HG02588 (cell line): ENCODE results near the gene PCDHGB2.
"Not testable (repeated sequence)": the region's sequence is repeated elsewhere in the genome, so short reads cannot be mapped to it uniquely, and the experiment has no call there.

Experiments used
- ATAC-seq: cut with Tn5 transposase; IDR thresholded peaks from one replicate; pipeline ENCODE4 v1.9.1; 2021; ENCODE audit warnings: mild to moderate bottlenecking, moderate library complexity; ENCODE audit not compliant: unreplicated experiment

The PCDHGB2 gene

DNA sequence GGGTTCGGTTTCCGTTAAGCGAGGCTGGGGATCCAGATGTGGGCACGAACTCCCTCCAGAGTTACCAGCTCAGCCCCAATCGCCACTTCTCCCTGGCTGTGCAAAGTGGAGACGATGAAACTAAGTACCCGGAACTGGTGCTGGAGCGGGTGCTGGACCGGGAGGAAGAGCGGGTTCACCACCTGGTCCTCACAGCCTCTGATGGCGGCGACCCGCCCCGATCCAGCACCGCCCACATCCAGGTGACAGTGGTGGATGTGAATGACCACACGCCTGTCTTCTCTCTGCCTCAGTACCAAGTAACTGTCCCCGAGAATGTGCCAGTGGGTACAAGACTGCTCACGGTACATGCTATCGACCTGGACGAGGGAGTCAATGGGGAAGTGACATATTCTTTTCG is 23.6 kb downstream of the PCDHGB2 start:
- ATAC-seq, result no peak

DNA sequence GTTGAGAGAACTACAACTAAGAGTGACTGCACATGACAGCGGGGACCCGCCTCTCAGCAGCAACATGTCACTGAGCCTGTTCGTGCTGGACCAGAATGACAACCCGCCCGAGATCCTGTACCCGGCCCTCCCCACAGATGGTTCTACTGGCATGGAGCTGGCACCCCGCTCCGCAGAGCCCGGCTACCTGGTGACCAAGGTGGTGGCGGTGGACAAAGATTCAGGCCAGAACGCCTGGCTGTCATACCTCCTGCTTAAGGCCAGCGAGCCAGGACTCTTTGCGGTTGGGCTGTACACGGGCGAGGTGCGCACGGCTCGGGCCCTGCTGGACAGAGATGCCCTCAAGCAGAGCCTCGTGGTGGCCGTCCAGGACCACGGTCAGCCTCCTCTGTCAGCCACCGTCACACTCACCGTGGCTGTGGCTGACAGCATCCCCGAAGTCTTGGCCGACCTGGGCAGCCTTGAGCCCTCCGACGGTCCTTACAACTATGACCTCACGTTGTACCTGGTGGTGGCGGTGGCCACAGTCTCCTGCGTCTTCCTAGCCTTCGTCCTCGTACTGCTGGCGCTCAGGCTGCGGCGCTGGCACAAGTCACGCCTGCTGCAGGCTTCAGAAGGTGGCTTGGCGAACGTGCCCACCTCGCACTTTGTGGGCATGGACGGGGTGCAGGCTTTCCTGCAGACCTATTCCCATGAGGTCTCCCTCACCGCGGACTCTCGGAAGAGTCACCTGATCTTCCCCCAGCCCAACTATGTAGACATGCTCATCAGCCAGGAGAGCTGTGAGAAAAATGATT is 24.9 kb downstream of the PCDHGB2 start:
- no peak for ATAC-seq

DNA sequence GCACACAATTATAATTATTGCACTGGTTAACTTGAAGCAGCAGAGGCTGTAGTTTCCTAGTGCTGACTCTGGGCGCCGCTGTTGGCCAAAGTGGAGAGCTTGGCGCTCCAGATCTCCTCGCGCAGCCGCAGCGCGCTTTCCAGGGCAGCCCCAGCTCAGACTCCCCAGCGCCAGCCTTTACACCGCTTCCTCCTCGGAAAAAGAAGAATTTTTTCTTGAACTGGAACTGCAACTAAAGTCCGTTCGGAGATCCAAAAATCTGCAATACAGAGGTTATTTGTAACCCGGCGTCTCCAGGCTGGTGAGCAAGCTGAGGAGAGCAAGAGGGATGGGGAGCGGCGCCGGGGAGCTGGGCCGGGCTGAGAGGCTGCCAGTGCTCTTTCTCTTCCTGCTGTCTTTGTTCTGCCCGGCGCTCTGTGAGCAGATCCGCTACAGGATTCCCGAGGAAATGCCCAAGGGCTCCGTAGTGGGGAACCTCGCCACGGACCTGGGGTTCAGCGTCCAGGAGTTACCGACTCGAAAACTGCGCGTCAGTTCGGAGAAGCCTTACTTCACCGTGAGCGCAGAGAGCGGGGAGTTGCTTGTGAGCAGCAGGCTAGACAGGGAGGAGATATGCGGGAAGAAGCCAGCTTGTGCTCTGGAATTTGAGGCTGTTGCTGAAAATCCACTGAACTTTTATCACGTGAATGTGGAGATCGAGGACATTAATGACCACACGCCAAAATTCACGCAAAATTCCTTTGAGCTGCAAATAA is 27.9 kb downstream of the PCDHGB2 start, which contains the start of gene PCDHGB4:
TSS of gene PCDHGB4 (plus strand) at position 142 of the 755 bp plus-strand sequence. CDS start at position 329, 187 bp downstream.
- ATAC-seq, result peak; percentile 69

DNA sequence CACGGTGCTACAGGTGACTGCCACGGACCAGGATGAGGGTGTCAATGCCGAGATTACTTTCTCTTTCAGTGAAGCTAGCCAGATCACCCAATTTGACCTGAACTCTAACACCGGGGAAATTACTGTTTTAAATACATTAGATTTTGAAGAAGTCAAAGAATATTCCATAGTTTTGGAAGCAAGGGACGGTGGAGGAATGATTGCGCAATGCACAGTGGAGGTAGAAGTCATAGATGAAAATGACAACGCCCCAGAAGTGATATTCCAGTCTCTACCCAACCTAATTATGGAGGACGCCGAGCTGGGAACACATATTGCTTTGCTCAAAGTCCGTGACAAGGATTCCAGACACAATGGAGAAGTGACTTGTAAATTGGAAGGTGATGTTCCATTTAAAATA is 28.9 kb downstream of the PCDHGB2 start:
- no peak for ATAC-seq

DNA sequence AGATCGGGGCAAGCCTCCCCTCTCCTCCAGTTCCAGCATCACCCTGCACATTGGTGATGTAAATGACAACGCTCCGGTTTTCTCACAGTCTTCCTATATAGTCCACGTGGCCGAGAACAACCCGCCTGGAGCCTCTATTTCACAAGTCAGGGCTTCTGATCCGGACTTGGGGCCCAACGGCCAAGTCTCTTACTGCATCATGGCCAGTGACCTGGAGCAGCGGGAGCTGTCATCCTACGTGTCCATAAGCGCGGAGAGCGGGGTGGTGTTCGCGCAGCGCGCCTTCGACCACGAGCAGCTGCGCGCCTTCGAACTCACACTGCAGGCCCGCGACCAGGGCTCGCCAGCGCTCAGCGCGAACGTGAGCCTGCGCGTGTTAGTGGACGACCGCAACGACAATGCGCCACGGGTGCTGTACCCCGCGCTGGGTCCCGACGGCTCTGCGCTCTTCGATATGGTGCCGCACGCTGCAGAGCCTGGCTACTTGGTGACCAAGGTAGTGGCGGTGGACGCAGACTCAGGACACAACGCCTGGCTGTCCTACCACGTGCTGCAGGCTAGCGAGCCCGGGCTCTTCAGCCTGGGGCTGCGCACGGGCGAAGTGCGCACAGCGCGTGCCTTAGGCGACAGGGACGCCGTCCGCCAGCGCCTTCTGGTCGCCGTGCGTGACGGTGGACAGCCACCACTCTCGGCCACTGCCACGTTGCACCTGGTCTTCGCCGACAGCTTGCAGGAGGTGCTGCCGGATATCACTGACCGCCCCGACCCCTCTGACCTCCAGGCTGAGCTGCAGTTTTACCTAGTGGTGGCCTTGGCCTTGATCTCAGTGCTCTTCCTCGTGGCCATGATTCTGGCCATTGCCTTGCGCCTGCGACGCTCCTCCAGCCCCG is 29.6 kb downstream of the PCDHGB2 start:
- ATAC-seq, result no peak

DNA sequence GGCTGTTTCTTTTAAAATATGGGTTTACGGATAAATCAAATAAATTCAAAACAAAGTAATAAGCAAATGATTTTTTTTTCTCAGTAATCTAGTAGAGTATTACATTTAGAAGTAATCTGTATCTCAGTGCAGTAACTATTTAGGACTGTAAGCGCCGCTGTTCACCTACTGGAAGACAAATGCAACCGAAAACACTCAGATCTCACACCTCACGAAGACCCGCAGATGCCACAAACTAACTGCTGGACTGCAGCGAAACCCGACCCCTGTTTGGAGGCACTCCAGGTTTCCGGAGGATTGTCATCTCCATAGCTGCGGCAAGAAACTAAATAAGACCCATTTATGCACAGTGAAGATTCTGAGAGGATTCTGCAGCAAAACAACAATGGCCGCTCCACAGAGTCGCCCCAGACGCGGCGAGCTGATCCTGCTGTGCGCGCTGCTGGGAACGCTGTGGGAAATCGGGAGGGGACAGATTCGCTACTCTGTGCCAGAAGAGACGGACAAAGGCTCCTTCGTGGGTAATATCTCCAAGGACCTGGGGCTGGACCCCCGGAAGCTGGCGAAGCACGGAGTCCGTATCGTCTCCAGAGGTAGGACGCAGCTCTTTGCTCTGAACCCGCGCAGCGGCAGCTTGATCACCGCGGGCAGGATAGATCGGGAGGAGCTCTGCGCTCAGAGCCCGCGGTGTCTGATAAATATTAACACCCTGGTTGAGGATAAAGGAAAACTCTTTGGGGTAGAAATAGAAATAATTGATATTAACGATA is 32.8 kb downstream of the PCDHGB2 start, which contains the start of gene PCDHGA8:
TSS of gene PCDHGA8 (plus strand) at position 205 of the 770 bp plus-strand sequence. CDS start at position 386, 181 bp downstream.
- no peak for ATAC-seq

DNA sequence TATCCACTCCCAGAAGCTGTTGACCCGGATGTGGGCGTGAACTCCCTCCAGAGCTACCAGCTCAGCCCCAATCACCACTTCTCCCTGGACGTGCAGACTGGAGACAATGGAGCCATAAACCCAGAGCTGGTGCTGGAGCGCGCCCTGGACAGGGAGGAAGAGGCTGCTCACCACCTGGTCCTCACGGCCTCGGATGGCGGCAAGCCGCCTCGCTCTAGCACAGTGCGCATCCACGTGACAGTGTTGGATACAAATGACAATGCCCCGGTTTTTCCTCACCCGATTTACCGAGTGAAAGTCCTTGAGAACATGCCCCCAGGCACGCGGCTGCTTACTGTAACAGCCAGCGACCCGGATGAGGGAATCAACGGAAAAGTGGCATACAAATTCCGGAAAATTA is 33.5 kb downstream of the PCDHGB2 start:
- ATAC-seq, result no peak

DNA sequence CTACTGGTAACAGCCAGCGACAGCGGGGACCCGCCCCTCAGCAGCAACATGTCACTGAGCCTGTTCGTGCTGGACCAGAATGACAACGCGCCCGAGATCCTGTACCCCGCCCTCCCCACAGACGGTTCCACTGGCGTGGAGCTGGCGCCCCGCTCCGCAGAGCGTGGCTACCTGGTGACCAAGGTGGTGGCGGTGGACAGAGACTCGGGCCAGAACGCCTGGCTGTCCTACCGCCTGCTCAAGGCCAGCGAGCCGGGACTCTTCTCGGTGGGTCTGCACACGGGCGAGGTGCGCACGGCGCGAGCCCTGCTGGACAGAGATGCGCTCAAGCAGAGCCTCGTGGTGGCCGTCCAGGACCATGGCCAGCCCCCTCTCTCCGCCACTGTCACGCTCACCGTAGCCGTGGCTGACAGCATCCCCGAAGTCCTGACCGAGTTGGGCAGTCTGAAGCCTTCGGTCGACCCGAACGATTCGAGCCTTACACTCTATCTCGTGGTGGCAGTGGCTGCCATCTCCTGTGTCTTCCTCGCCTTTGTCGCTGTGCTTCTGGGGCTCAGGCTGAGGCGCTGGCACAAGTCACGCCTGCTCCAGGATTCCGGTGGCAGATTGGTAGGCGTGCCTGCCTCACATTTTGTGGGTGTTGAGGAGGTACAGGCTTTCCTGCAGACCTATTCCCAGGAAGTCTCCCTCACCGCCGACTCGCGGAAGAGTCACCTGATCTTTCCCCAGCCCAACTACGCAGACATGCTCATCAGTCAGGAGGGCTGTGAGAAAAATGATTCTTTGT is 34.8 kb downstream of the PCDHGB2 start:
- ATAC-seq, result not testable (repeated sequence)

DNA sequence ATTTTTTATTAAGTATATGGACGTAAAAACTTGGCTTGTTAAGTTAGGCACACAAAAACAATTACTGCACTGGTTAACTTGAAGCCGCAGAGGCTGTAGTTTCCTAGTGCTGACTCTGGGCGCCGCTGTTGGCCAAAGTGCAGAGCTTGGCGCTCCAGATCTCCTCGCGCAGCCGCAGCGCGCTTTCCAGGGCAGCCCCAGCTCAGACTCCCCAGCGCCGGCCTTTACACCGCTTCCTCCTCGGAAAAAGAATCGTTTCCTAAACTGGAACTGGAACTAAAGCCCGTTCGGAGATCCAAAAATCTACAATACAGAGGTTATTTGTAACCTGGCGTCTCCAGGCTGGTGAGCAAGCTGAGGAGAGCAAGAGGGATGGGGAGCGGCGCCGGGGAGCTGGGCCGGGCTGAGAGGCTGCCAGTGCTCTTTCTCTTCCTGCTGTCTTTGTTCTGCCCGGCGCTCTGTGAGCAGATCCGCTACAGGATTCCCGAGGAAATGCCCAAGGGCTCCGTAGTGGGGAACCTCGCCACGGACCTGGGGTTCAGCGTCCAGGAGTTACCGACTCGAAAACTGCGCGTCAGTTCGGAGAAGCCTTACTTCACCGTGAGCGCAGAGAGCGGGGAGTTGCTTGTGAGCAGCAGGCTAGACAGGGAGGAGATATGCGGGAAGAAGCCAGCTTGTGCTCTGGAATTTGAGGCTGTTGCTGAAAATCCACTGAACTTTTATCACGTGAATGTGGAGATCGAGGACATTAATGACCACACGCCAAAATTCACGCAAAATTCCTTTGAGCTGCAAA is 38.2 kb downstream of the PCDHGB2 start, which contains the start of gene PCDHGB5:
TSS of gene PCDHGB5 (plus strand) at position 192 of the 796 bp plus-strand sequence. CDS start at position 373, 181 bp downstream.
- ATAC-seq, result peak; percentile 96

DNA sequence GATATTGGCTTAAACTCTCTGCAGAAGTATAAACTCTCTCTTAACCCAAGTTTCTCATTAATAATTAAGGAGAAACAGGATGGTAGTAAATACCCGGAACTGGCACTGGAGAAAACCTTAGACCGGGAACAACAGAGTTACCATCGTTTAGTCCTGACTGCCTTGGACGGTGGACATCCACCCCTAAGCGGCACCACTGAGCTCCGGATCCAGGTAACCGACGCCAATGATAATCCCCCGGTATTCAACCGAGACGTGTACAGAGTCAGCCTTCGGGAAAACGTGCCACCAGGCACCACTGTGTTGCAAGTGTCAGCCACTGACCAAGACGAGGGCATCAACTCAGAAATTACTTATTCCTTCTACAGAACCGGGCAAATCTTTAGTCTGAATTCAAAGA is 38.8 kb downstream of the PCDHGB2 start:
- no peak for ATAC-seq

DNA sequence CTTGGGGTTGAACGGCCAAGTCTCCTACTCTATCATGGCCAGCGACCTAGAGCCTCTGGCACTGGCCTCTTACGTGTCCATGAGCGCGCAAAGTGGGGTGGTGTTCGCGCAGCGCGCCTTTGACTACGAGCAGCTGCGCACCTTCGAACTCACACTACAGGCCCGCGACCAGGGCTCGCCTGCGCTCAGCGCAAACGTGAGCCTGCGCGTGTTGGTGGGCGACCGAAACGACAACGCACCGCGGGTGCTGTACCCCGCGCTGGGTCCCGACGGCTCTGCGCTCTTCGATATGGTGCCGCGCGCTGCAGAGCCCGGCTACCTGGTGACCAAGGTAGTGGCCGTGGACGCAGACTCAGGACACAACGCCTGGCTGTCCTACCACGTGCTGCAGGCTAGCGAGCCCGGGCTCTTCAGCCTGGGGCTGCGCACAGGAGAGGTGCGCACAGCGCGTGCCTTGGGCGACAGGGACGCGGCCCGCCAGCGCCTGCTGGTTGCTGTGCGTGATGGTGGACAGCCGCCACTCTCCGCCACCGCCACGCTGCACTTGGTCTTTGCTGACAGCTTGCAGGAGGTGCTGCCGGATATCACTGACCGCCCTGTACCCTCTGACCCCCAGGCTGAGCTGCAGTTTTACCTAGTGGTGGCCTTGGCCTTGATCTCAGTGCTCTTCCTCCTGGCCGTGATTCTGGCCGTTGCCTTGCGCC is 39.9 kb downstream of the PCDHGB2 start:
- ATAC-seq, result no peak

DNA sequence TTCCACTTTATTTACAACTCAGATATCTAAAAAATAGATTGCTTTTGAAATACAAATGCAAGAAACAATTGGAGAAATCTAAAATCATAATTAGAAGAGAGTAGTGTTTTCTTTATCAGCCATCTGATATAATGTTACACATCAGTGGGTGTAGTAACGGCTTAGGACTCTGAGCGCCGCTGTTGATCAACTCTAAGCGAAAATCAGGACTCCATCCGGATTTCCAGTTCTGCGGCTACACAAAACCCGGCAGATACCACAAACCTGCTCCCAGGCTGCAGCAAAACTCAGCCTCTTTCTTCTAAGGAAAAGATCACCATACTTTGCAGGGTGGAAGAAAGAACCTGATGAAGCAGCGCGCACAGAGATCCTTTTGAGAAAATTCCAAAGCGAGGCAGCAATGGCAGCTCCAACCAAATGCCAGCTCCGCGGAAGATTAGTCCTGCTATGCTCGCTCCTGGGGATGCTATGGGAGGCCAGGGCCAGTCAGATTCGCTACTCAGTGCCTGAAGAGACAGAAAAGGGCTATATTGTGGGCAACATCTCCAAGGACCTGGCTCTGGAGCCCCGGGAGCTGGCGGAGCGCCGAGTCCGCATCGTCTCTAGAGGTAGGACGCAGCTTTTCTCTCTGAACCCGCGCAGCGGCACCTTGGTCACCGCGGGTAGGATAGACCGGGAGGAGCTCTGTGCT is 42.9 kb downstream of the PCDHGB2 start, which contains the start of gene PCDHGA9:
TSS of gene PCDHGA9 (plus strand) at position 226 of the 691 bp plus-strand sequence. CDS start at position 401, 175 bp downstream.
- no peak for ATAC-seq

DNA sequence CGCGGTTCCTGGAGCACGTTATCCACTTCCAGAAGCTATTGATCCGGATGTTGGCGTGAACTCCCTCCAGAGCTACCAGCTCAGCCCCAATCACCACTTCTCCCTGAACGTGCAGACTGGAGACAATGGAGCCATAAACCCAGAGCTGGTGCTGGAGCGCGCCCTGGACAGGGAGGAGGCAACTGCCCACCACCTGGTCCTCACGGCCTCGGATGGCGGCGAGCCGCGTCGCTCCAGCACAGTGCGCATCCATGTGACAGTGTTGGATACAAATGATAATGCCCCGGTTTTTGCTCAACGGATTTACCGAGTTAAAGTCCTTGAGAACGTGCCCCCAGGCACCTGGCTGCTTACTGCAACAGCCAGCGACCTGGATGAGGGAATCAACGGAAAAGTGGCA is 43.6 kb downstream of the PCDHGB2 start:
- ATAC-seq, result no peak

DNA sequence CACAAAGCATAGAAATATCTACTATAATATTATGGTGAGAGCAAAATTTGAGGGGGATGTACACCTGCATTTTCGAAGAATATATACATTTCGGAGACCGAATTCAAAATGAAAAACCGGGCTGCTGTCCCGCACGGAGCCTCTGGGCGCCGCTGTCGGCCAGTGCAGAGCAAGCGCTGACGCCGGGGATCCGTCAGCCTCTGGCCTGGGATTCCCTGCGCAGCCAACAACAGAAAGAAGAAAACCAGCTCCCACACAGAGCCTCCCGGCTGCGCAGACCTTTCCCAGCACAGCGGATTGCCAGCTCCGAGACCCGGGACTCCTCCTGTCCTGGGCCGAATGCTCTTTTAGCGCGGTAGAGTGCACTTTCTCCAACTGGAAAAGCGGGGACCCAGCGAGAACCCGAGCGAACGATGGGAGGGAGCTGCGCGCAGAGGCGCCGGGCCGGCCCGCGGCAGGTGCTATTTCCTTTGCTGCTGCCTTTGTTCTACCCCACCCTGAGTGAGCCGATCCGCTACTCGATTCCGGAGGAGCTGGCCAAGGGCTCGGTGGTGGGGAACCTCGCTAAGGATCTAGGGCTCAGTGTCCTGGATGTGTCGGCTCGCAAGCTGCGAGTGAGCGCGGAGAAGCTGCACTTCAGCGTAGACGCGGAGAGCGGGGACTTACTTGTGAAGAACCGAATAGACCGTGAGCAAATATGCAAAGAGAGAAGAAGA is 48.2 kb downstream of the PCDHGB2 start, which contains the start of gene PCDHGB6:
TSS of gene PCDHGB6 (plus strand) at position 232 of the 716 bp plus-strand sequence. CDS start at position 414, 182 bp downstream.
- peak; percentile 81 for ATAC-seq

DNA sequence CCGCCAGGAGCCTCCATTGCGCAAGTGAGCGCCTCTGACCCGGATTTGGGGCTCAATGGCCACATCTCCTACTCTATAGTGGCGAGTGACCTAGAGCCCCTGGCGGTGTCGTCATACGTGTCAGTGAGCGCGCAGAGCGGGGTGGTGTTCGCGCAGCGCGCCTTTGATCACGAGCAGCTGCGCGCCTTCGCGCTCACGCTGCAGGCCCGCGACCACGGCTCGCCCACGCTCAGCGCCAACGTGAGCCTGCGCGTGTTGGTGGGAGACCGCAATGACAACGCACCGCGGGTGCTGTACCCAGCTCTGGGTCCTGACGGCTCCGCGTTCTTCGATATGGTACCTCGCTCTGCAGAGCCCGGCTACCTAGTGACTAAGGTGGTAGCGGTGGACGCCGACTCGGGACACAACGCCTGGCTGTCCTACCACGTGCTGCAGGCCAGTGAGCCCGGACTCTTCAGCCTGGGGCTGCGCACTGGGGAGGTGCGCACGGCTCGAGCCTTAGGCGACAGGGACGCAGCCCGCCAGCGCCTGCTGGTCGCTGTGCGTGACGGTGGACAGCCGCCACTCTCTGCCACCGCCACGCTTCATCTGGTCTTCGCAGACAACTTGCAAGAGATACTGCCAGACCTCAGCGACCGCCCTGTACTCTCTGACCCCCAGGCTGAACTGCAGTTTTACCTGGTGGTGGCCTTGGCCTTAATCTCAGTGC is 50.0 kb downstream of the PCDHGB2 start:
- ATAC-seq, result no peak

DNA sequence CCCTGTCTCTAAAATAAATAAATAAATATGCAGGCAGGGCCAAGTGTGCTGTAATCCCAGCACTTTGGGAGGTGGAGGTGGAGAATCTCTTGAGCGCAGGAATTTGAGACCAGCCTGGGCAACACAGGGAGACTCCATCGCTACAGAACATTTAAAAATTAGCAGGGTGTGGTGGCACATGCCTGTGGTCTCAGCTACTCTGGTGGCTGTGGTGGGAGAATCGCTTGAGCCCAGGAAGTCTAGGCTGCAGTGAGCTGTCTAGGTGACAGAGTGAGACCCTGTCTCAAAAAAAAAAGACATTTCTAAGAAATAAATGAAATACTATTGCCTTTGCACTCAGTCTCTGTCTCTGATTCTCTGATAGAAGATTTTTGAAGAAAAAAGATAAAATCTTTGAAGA is 51.8 kb downstream of the PCDHGB2 start:
- ATAC-seq, result no peak
